Skeletal muscle tissue (tissue), 4 donors: ENCODE data around the gene PROK1. TPM values are rescaled to one million over a fixed set of nuclear protein-coding genes. Genes with fewer than 3 reads are reported as not detected.

Source experiments
- H3K27ac ChIP-seq: one replicate; pipeline ENCODE4 v1.7.0; 2013; ENCODE audit warnings: mild to moderate bottlenecking, low read depth, low read length, inconsistent platforms
- H3K27me3 ChIP-seq, 3 donors: one replicate each; pipeline ENCODE4 v1.7.0; 2013; ENCODE audit warnings: low read length in 3 of 3; ENCODE audit not compliant: control insufficient read depth in 3 of 3, insufficient read depth in 3 of 3
- H3K36me3 ChIP-seq, 3 donors: one replicate each; pipeline ENCODE4 v1.7.0; 2013; ENCODE audit warnings: low read length in 3 of 3; ENCODE audit not compliant: control insufficient read depth in 3 of 3, insufficient read depth in 3 of 3
- H3K4me1 ChIP-seq, 3 donors: one replicate each; pipeline ENCODE4 v1.7.0; 2013; ENCODE audit warnings: low read length in 3 of 3, mild to moderate bottlenecking in 3 of 3; ENCODE audit not compliant: control insufficient read depth in 3 of 3, insufficient read depth in 3 of 3
- H3K4me3 ChIP-seq, 3 donors: one replicate each; pipeline ENCODE4 v1.7.0; 2013; ENCODE audit warnings: low read length in 3 of 3
- H3K9ac ChIP-seq, 3 donors: one replicate each; pipeline ENCODE4 v1.7.0; 2013; ENCODE audit warnings: low read length in 3 of 3, mild to moderate bottlenecking in 3 of 3, moderate library complexity in 2 of 3, low read depth in 1 of 3
- H3K9me3 ChIP-seq, 3 donors: one replicate each; pipeline ENCODE4 v1.7.0; 2013; ENCODE audit warnings: low read length in 3 of 3; ENCODE audit not compliant: control insufficient read depth in 3 of 3
- total RNA-seq: library from RNA; depleted of rRNA; stranded (reverse); fragments of >200 nt; gene quantifications from one replicate; pipeline ENCODE4 v1.2.3, GENCODE V29; 2014
- donor health status: Osteomylitis.

The PROK1 gene
- total RNA-seq, 1 donor from 2014 or later = not detected

DNA sequence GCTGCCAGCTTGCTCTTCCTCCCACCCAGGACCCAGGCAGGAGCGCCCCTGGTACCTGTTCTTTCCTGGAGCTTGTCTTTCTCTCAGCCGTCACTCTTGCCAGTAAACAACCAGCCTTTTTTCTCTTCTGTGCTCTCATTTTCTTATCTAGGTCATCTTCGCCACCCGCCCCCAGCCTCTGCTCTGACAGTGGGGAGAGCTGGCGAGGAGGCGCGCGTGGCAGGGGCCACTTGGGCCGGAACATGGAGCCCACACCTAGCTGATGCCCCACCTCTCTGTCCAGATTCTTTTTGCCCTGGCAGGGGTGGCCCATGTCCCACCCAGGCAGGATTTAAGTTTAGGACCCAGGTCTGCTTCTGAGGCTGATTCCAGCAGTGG, 32.3 kb downstream of the PROK1 start:
- Histone ChIP-seq H3K27me3 (peaks cover 0 to 18% (median 7%) of the 10 kb centered on the region in 3 donors), H3K4me1 (no peaks in the 10 kb centered on the region), H3K9ac (no peak overlapping the region), H3K9me3 (no peaks in the 10 kb centered on the region), H3K27ac (no peak overlapping the region), H3K36me3 (no peaks in the 10 kb centered on the region), H3K4me3 (no peak overlapping the region)

DNA sequence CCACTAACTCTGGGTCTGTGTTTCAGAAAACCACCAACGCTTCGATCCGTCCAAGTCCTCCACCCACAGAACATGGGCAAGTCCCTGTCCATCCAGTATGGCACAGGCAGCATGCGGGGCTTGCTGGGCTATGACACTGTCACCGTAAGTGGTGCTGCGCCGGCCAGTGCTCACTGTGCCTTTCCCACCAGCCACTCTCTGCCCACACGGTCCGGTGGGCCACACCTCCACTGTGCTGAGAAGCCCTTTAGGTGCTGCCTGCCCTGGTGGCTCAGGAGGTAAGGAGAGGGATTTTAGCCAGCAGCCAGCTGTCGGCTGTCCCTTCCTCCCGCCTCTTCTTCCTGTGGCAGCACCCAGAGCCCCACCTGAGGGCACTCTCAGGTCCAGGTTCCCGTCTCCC, 33.9 kb downstream of the PROK1 start:
- H3K9me3 ChIP-seq = no peaks in the 10 kb centered on the region
- H3K27ac ChIP-seq = no peak overlapping the region

DNA sequence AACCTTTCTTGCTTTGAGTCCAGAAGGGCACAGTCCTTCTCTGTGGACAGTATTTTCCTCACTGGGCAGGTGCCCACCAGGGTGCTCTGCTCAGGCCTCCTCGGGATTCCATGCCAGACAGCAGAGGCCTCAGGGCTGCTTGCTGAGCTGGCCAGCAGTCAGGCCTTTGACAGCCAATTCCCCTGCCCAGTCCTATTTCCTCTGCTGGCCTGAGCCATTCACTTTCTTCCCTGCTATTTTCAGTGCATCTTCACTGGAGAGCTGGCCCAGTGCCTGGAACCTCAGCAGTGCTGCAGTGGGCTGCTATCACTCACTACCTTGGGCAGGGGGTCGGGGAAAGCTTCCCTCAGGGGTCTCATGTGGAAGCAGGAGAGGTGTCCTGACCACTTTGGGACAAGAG, 34.8 kb downstream of the PROK1 start:
- no peaks in the 10 kb centered on the region for H3K9me3 ChIP-seq
- no peaks in the 10 kb centered on the region for H3K4me1 ChIP-seq
- no peak overlapping the region for H3K27ac ChIP-seq
- peaks cover 0 to 14% (median 6%) of the 10 kb centered on the region in 3 donors for H3K27me3 ChIP-seq
- no peak overlapping the region for H3K4me3 ChIP-seq
- H3K36me3 ChIP-seq = no peaks in the 10 kb centered on the region
- H3K9ac ChIP-seq = no peak overlapping the region

More for the DNA sequence above, 33.9 kb downstream of the PROK1 start:
- Histone ChIP-seq H3K9ac (no peak overlapping the region), H3K4me1 (no peaks in the 10 kb centered on the region), H3K4me3 (no peak overlapping the region), H3K36me3 (no peaks in the 10 kb centered on the region), H3K27me3 (peaks cover 0 to 16% (median 7%) of the 10 kb centered on the region in 3 donors)

DNA sequence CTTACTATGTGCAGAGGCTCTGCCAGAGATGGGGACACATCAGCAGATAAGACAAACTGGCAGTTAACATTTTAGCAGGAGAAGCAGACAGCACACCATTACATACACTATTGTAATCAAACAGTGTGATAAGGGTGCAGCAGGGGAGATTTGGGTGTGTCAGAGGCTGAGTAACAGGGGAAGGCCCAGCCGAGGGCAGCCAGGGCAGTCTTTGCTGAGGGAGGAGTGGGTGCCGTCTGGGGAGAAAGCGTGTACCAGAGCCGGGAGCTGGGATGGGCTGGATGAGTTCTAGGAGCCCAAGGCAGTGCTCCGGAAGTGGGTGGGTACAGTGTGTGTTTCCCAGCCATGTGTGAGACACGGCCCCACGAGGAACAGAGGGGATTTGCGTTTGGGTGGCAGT, 36.8 kb downstream of the PROK1 start:
- H3K27me3 ChIP-seq = peaks cover 0 to 12% (median 4%) of the 10 kb centered on the region in 3 donors
- H3K4me3 ChIP-seq = no peak overlapping the region
- H3K27ac ChIP-seq = no peak overlapping the region
- no peaks in the 10 kb centered on the region for H3K36me3 ChIP-seq
- H3K9me3 ChIP-seq = no peaks in the 10 kb centered on the region
- H3K4me1 ChIP-seq = no peaks in the 10 kb centered on the region
- H3K9ac ChIP-seq = no peak overlapping the region

DNA sequence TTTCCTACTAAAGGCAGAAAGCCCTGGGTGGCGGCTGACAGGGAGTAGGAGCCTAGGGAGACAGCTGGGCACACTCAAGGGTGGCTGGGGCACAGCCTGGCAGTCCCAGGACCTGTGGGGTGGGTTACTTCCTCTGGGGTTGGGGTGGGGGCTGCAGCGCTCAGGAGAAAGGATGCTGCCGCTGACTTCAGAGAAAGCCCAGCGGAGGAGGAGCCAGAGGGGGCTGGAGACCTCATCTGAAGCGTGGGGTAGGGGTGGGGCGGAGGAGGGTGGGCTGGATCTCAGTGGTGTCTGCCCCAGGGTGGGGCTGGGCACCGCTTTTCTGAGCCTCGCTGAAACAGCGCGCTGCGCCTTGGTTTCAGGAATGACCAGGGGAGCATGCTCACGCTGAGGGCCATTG, 37.2 kb downstream of the PROK1 start:
- peaks cover 0 to 8% (median 3%) of the 10 kb centered on the region in 3 donors for H3K27me3 ChIP-seq
- H3K4me3 ChIP-seq = no peak overlapping the region
- no peak overlapping the region for H3K9ac ChIP-seq
- no peak overlapping the region for H3K27ac ChIP-seq
- no peaks in the 10 kb centered on the region for H3K4me1 ChIP-seq
- H3K9me3 ChIP-seq = no peaks in the 10 kb centered on the region
- H3K36me3 ChIP-seq = no peaks in the 10 kb centered on the region

DNA sequence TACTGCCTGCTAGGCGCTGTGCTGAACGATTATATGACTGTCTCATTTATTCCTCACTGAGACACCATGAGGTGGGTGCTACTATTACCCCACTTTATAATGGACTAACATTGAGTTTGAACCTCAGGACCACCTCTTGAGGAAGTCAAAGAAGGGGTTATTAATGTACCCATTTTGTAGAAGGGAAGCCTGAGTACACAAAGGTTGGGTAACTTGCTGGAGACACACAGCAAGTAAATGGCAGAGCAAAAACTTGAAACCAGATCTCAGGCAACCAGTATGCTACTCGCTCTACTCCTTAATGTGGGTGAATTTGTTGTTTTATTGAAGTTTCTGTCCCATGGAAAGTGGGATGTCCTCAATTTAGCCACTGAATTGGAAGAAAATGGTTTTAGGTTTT, 37.9 kb downstream of the PROK1 start:
- Histone ChIP-seq H3K27me3 (peaks cover 0 to under 1% (median 0%) of the 10 kb centered on the region in 3 donors), H3K9me3 (no peaks in the 10 kb centered on the region), H3K4me1 (no peaks in the 10 kb centered on the region), H3K9ac (no peak overlapping the region), H3K4me3 (no peak overlapping the region), H3K36me3 (no peaks in the 10 kb centered on the region), H3K27ac (no peak overlapping the region)

DNA sequence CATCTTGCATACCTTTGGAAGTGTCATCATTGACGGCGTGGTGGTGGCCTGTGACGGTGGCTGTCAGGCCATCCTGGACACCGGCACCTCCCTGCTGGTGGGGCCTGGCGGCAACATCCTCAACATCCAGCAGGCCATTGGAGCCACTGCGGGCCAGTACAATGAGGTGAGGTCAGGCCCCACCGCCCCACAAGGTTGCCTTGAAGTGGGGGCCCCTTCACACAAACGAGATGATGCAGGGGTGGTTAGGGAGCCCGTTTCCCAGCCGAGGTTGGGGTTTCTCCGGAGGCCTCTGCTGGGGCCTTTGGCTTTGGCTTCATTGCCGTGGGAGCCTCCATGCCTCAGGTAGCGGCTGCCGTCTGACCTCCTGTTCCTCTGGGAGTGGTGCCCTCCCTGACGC, 38.5 kb downstream of the PROK1 start:
- Histone ChIP-seq H3K27ac (no peak overlapping the region), H3K4me3 (no peak overlapping the region), H3K9ac (no peak overlapping the region), H3K4me1 (no peaks in the 10 kb centered on the region), H3K9me3 (no peaks in the 10 kb centered on the region), H3K27me3 (no peaks in the 10 kb centered on the region), H3K36me3 (no peaks in the 10 kb centered on the region)

DNA sequence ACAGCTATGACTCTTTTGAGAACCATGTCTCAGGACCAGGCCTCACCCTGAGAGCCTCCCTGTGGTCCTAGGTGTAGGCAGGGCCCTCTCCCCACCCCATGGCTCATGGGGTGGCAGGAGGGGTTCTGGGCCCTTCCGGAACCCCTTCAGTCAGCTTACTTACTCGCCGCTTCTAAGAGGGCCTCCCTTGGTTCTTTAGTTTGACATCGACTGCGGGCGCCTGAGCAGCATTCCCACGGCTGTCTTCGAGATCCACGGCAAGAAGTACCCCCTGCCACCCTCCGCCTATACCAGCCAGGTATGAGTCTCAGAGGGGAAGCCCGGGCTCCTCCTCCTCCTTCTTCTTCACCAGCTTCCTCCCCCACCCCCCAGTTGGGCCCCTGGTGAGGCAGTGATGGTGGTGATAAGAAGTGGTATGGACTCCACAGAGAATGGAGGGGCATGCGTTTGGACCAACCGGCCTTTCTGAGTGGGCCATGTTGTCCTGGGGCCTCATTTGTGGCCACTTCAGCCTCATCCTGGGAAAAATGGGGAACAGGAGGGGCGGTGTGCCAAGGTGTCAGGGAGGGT, 39.1 kb downstream of the PROK1 start:
- H3K27ac ChIP-seq = no peak overlapping the region
- H3K4me3 ChIP-seq = no peak overlapping the region
- H3K9me3 ChIP-seq = no peaks in the 10 kb centered on the region
- no peaks in the 10 kb centered on the region for H3K4me1 ChIP-seq
- H3K36me3 ChIP-seq = no peaks in the 10 kb centered on the region
- H3K9ac ChIP-seq = no peak overlapping the region
- H3K27me3 ChIP-seq = no peaks in the 10 kb centered on the region

DNA sequence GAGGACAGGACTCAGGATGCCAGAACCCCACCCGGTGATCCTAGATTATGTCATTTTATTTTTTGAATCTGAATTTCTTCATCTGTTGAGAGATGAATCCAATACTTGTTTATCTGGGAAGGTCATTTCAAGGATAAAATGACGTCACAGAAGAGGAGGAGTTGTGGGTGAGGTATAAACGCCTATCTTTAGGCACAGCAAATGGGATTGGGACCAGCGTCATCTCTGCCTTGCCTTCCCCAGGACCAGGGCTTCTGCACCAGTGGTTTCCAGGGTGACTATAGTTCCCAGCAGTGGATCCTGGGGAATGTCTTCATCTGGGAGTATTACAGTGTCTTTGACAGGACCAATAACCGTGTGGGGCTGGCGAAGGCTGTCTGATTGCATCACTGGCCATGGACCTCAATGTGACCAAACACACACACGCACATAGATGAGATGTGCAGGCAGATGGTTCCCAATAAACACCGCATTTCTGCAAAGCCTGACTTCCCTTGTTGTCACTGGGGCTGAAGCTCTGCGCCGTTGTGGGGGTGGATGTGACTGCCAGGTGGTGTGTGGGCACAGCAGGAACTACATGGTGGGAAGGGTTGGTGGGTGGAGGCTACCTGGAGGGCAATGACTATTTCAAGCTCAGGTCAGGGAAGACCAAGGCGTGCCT, 40.0 kb downstream of the PROK1 start:
- Histone ChIP-seq H3K36me3 (no peaks in the 10 kb centered on the region), H3K27me3 (no peaks in the 10 kb centered on the region), H3K27ac (no peak overlapping the region), H3K9ac (no peak overlapping the region), H3K4me1 (no peaks in the 10 kb centered on the region), H3K4me3 (no peak overlapping the region), H3K9me3 (no peaks in the 10 kb centered on the region)

DNA sequence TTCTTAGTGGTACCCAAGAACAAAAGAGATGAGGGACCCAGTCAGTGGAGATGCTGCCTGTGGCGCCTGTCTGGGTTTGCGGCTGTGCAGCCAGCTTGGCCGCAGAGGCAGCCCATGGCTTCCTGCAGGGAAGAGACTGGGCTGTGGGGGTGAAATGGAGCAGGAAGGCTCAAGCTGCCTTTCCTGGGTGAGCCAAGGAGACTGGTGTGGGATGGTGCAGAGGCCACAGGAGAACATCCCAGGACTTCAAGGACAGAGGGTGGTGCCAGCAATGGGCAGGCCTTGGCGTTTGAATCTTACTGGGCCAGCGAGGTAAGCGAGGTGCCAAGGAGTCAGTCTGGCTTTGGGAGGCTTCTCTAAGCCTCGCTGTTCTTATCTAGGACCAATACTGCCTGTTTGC, 41.6 kb downstream of the PROK1 start:
- no peaks in the 10 kb centered on the region for H3K27me3 ChIP-seq
- H3K9me3 ChIP-seq = no peaks in the 10 kb centered on the region
- H3K27ac ChIP-seq = no peak overlapping the region
- H3K36me3 ChIP-seq = no peaks in the 10 kb centered on the region
- no peaks in the 10 kb centered on the region for H3K4me1 ChIP-seq
- H3K4me3 ChIP-seq = no peak overlapping the region
- no peak overlapping the region for H3K9ac ChIP-seq
